ENCODE measurements around the gene RUVBL1. TPM values are rescaled to one million over a fixed set of nuclear protein-coding genes. Genes with fewer than 3 reads are reported as not detected.

Gene RUVBL1
- total RNA-seq, 6 donors from 2014 or later: 16.0 to 26.9 (median 21.8) TPM

GRCh38 chr3:128103136-128103676 is 20.4 kb downstream of the RUVBL1 start:
- Histone ChIP-seq H3K4me1 (peaks cover 0 to 9% (median 2%) of the 10 kb centered on the region in 4 donors), H3K36me3 (peaks cover 0 to 58% (median 29%) of the 10 kb centered on the region in 4 donors), H3K4me3 (no peak overlapping the region), H3K27ac (no peak overlapping the region), H3K9me3 (no peaks in the 10 kb centered on the region), H3K27me3 (no peaks in the 10 kb centered on the region)
- no peak for ATAC-seq (ENCODE audit: low FRiP score in 2 of 2)
- no peak for DNase-seq
- TF ChIP-seq POLR2A (IDR thresholded peaks at IDR 0.05) (no peak), CTCF (IDR thresholded peaks at IDR 0.05) (no peak), POLR2AphosphoS5 (IDR thresholded peaks at IDR 0.05) (no peak), EP300 (IDR thresholded peaks at IDR 0.05) (no peak)
- WGBS, 2 donors: 94 to 97% methylated on average over 5 of the region's 5 CpGs

- H3K9me3 ChIP-seq: no peaks in the 10 kb centered on the region
- DNase-seq (no peak), ATAC-seq (ENCODE audit: low FRiP score in 2 of 2) (no peak)
- no peaks in the 10 kb centered on the region for H3K27me3 ChIP-seq
- TF ChIP-seq CTCF (IDR thresholded peaks at IDR 0.05): no peak
- TF ChIP-seq EP300 (IDR thresholded peaks at IDR 0.05): no peak
- TF ChIP-seq POLR2AphosphoS5 (IDR thresholded peaks at IDR 0.05): no peak
- TF ChIP-seq POLR2A (IDR thresholded peaks at IDR 0.05): no peak
- H3K4me3 ChIP-seq: no peak overlapping the region
- no peak overlapping the region for H3K27ac ChIP-seq
- H3K36me3 ChIP-seq: peaks cover 0 to 83% (median 37%) of the 10 kb centered on the region in 4 donors
- peaks cover 0 to 6% (median 0%) of the 10 kb centered on the region in 4 donors for H3K4me1 ChIP-seq
- 77 to 92% methylated on average over 2 of the region's 2 CpGs for WGBS, 2 donors
Observed at GRCh38 chr3:128100638-128101037, 23.0 kb downstream of the RUVBL1 start.

GRCh38 chr3:128100161-128100560 is 23.5 kb downstream of the RUVBL1 start:
- peaks cover 0 to 86% (median 37%) of the 10 kb centered on the region in 4 donors for H3K36me3 ChIP-seq
- H3K9me3 ChIP-seq: no peaks in the 10 kb centered on the region
- ATAC-seq (ENCODE audit: low FRiP score in 2 of 2) (no peak), DNase-seq (no peak)
- peaks cover 0 to 6% (median 0%) of the 10 kb centered on the region in 4 donors for H3K4me1 ChIP-seq
- no peak overlapping the region for H3K4me3 ChIP-seq
- WGBS, 2 donors: 85% methylated on average over 3 of the region's 3 CpGs
- no peak for TF ChIP-seq CTCF (IDR thresholded peaks at IDR 0.05)
- no peak for TF ChIP-seq POLR2AphosphoS5 (IDR thresholded peaks at IDR 0.05)
- TF ChIP-seq POLR2A (IDR thresholded peaks at IDR 0.05): no peak
- no peak for TF ChIP-seq EP300 (IDR thresholded peaks at IDR 0.05)
- no peak overlapping the region for H3K27ac ChIP-seq
- no peaks in the 10 kb centered on the region for H3K27me3 ChIP-seq

GRCh38 chr3:128098234-128098633 is 25.4 kb downstream of the RUVBL1 start:
- Histone ChIP-seq H3K27ac (no peak overlapping the region), H3K4me3 (no peak overlapping the region), H3K27me3 (no peaks in the 10 kb centered on the region), H3K36me3 (peaks cover 0 to 85% (median 39%) of the 10 kb centered on the region in 4 donors), H3K9me3 (no peaks in the 10 kb centered on the region), H3K4me1 (peaks cover 0 to 6% (median 0%) of the 10 kb centered on the region in 4 donors)
- TF ChIP-seq POLR2A (IDR thresholded peaks at IDR 0.05): no peak
- no peak for TF ChIP-seq EP300 (IDR thresholded peaks at IDR 0.05)
- no peak for TF ChIP-seq CTCF (IDR thresholded peaks at IDR 0.05)
- no peak for TF ChIP-seq POLR2AphosphoS5 (IDR thresholded peaks at IDR 0.05)
- ATAC-seq (ENCODE audit: low FRiP score in 2 of 2) (peak in 1 of 2 donors; percentile 20), DNase-seq (no peak)
- 68 to 78% methylated on average over 6 of the region's 6 CpGs for WGBS, 2 donors

GRCh38 chr3:128095222-128095703 is 28.3 kb downstream of the RUVBL1 start:
- ATAC-seq (ENCODE audit: low FRiP score in 2 of 2) (peak; percentile 91 to 92), DNase-seq (peak in 1 of 2 donors; percentile 77)
- H3K27ac ChIP-seq: no peak overlapping the region
- 85 to 92% methylated on average over 5 to 6 of the region's 6 CpGs for WGBS, 2 donors
- H3K36me3 ChIP-seq: peaks cover 0 to 68% (median 33%) of the 10 kb centered on the region in 4 donors
- H3K4me1 ChIP-seq: peaks cover 0 to 6% (median 0%) of the 10 kb centered on the region in 4 donors
- H3K4me3 ChIP-seq: no peak overlapping the region
- TF ChIP-seq POLR2AphosphoS5 (IDR thresholded peaks at IDR 0.05): no peak
- TF ChIP-seq CTCF (IDR thresholded peaks at IDR 0.05): peak; percentile 70 to 90 (median 82)
- no peak for TF ChIP-seq POLR2A (IDR thresholded peaks at IDR 0.05)
- H3K9me3 ChIP-seq: no peaks in the 10 kb centered on the region
- no peaks in the 10 kb centered on the region for H3K27me3 ChIP-seq
